Common myeloid progenitor, CD34-positive (primary cell): Measurements from ENCODE around the gene ATP11B.
A peak's percentile ranks its signal among the peaks of the same experiment; 100 is the strongest.

Experiments used
- CTCF ChIA-PET: fragments of 350-600 bp; sonication (Branson Sonifier 250); formaldehyde crosslinking; loops from one replicate; lab custom pipeline; 2021; ENCODE audit warnings: antibody characterized with exemption; lab: Charles Lee
- POLR2A ChIA-PET: fragments of 350-600 bp; sonication (Branson Sonifier 250); formaldehyde crosslinking; loops from one replicate; lab custom pipeline; 2021; ENCODE audit warnings: antibody characterized with exemption; lab: Charles Lee
- DNase-seq, 3 donors: peaks; one replicate each; pipeline versions ENCODE4 v3.0.0 to v3.0.0-alpha.2; 2013
- H3K27ac ChIP-seq, 2 experiments: 1 replicate in 1 of 2; 2 replicates in 1 of 2; pipeline ENCODE4 v1.7.0; 2013; ENCODE audit warnings: inconsistent platforms in 2 of 2, low read length in 2 of 2, mild to moderate bottlenecking in 2 of 2, low read depth in 1 of 2, moderate library complexity in 1 of 2; ENCODE audit not compliant: severe bottlenecking in 2 of 2, insufficient read depth in 1 of 2, poor library complexity in 1 of 2
- H3K27me3 ChIP-seq, 5 experiments: replicated peaks in 2 of 5; 1 replicate in 3 of 5; 2 replicates in 2 of 5; pipeline versions ENCODE4 v1.6.1 to v1.7.0; 2013; ENCODE audit warnings: low read length in 4 of 5, mild to moderate bottlenecking in 2 of 5, moderate library complexity in 2 of 5, inconsistent platforms in 1 of 5; ENCODE audit not compliant: insufficient read depth in 5 of 5, control insufficient read depth in 4 of 5
- H3K36me3 ChIP-seq, 4 experiments: 1 replicate in 2 of 4; 2 replicates in 2 of 4; pipeline versions ENCODE4 v1.6.1 to v1.7.0; 2013; ENCODE audit warnings: low read length in 3 of 4, control low read depth in 1 of 4, mild to moderate bottlenecking in 1 of 4; ENCODE audit not compliant: control insufficient read depth in 4 of 4, insufficient read depth in 4 of 4
- H3K4me1 ChIP-seq, 4 experiments: 1 replicate in 3 of 4; 2 replicates in 1 of 4; pipeline versions ENCODE4 v1.6.1 to v1.7.1; 2013; ENCODE audit warnings: low read length in 3 of 4, mild to moderate bottlenecking in 3 of 4, control low read depth in 1 of 4, inconsistent platforms in 1 of 4, moderate library complexity in 1 of 4; ENCODE audit not compliant: control insufficient read depth in 4 of 4, insufficient read depth in 4 of 4; ENCODE audit errors: control extremely low read depth in 1 of 4
- H3K4me3 ChIP-seq, 7 experiments: 1 replicate in 4 of 7; 2 replicates in 3 of 7; pipeline versions ENCODE4 v1.5.1 to v1.7.0; 2013; ENCODE audit warnings: mild to moderate bottlenecking in 7 of 7, low read length in 6 of 7, moderate library complexity in 6 of 7, inconsistent platforms in 2 of 7, low read depth in 2 of 7, control low read depth in 1 of 7; ENCODE audit not compliant: insufficient read depth in 4 of 7, control insufficient read depth in 1 of 7; ENCODE audit errors: extremely low read depth in 1 of 7
- H3K9me3 ChIP-seq, 5 experiments: 1 replicate in 4 of 5; 2 replicates in 1 of 5; pipeline versions ENCODE4 v1.6.1 to v1.7.1; 2013; ENCODE audit warnings: low read length in 4 of 5, mild to moderate bottlenecking in 2 of 5, inconsistent platforms in 1 of 5, low read depth in 1 of 5, moderate library complexity in 1 of 5; ENCODE audit not compliant: control insufficient read depth in 4 of 5, insufficient read depth in 2 of 5; ENCODE audit errors: control extremely low read depth in 1 of 5
- WGBS: methylation state at CpG from one replicate; pipeline ENCODE4 v1.1.5; 2013; ENCODE audit not compliant: insufficient coverage; 5-methylcytosine and 5-hydroxymethylcytosine counted together

The ATP11B gene

DNA sequence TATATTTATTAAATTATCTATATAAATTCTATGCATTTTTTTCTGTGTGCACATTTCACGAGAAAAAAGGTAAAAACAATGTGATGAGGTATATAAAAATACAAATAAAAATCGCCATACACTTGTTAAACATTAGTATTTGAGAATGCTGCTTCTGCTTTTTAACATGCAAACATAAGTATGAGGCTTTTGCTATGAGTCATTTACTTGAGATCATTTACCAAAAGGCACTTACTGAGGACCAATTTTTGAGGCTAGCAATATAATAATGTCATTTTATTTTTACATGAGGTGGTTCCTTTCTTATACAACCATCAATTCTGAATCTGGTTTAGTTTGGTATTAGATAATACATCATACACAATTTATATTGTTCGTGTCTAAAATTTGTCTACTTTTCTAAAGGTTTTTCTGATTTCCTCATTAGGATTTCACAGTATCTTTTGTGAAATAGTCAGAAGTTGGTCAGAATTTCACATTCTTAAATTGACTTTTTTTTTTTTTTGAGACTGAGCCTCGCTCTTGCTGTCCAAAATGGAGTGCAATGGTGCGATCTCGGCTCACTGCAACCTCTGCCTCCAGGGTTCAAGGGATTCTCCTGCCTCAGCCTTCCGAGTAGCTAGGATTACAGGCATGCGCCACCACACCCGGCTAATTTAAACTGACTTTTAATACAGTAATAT is 161.4 kb downstream of the ATP11B start:
- DNase-seq, result no peak
- ChIA-PET CTCF (interaction anchor here (1.1 kb wide), 1 partner anchor 42 kb away, joined by 5 read pairs; no protein-coding TSS in a partner anchor), POLR2A (no interaction called here)
- H3K36me3 ChIP-seq, result peaks cover 12 to 37% (median 28%) of the 10 kb centered on the region in 4 experiments
- H3K9me3 ChIP-seq, result no peaks in the 10 kb centered on the region
- no peak overlapping the region for H3K4me3 ChIP-seq
- H3K27ac ChIP-seq, result no peak overlapping the region
- H3K4me1 ChIP-seq, result peaks cover 0 to 4% (median 0%) of the 10 kb centered on the region in 4 experiments
- H3K27me3 ChIP-seq, result no peaks in the 10 kb centered on the region
- 80% methylated on average over 6 of the region's 9 CpGs for WGBS

DNA sequence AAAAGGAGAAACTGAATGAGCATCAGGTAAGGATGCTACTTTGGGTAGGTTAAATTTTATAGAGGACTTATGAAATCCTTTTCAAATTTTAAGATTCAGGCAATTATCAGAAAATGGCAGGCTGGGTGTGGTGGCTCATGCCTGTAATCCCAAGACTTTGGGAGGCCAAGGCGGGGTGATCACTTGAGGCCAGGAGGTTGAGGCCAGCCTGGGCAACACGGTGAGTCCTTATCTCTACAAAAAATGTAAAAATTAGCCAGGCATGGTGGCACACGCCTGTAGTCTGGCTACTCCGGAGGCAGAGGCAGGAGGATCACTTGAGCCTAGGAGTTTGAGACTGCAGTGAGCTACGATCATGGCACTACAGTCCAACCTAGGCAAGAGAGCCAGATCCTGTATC is 163.9 kb downstream of the ATP11B start:
- Histone ChIP-seq H3K4me3 (no peak overlapping the region), H3K27ac (no peak overlapping the region), H3K36me3 (peaks cover 18 to 44% (median 32%) of the 10 kb centered on the region in 4 experiments), H3K9me3 (no peaks in the 10 kb centered on the region), H3K4me1 (peaks cover 0 to 13% (median 1%) of the 10 kb centered on the region in 4 experiments), H3K27me3 (no peaks in the 10 kb centered on the region)
- DNase-seq, result no peak
- ChIA-PET CTCF (no interaction called here), POLR2A (no interaction called here)
- 94% methylated on average over 2 of the region's 5 CpGs for WGBS

DNA sequence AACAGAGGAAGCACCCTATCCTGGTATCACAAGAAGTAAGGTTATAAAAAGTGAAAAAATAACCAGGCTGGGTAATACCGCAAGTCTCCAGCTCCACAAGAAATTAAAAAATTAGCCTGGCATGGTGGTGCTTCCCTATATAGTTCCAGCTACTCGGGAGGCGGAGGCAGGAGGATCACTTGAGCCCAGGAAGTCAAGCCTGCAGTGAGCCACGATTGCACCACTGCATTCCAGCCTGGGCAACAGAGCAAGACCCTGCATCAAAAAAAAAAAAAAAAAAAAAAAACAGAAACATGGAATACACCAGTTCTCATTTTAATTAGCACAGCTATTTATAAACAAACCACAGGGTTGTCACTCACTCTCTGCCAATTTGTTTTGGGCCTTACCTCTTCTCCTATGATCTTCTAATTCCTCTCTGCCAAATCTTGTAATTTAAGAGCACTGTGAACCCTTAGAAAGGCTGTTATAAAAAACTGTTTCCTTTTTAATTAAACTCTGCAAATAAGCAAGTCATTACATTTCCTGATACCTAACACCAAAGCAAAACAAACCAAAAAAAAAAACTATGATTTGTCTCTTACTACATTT is 164.5 kb downstream of the ATP11B start:
- ChIA-PET POLR2A (no interaction called here), CTCF (no interaction called here)
- H3K36me3 ChIP-seq, result peaks cover 18 to 46% (median 35%) of the 10 kb centered on the region in 4 experiments
- no peaks in the 10 kb centered on the region for H3K27me3 ChIP-seq
- 100% methylated on average over 3 of the region's 4 CpGs for WGBS
- H3K4me3 ChIP-seq, result no peak overlapping the region
- H3K9me3 ChIP-seq, result no peaks in the 10 kb centered on the region
- peaks cover 0 to 13% (median 1%) of the 10 kb centered on the region in 4 experiments for H3K4me1 ChIP-seq
- H3K27ac ChIP-seq, result no peak overlapping the region
- DNase-seq, result no peak

DNA sequence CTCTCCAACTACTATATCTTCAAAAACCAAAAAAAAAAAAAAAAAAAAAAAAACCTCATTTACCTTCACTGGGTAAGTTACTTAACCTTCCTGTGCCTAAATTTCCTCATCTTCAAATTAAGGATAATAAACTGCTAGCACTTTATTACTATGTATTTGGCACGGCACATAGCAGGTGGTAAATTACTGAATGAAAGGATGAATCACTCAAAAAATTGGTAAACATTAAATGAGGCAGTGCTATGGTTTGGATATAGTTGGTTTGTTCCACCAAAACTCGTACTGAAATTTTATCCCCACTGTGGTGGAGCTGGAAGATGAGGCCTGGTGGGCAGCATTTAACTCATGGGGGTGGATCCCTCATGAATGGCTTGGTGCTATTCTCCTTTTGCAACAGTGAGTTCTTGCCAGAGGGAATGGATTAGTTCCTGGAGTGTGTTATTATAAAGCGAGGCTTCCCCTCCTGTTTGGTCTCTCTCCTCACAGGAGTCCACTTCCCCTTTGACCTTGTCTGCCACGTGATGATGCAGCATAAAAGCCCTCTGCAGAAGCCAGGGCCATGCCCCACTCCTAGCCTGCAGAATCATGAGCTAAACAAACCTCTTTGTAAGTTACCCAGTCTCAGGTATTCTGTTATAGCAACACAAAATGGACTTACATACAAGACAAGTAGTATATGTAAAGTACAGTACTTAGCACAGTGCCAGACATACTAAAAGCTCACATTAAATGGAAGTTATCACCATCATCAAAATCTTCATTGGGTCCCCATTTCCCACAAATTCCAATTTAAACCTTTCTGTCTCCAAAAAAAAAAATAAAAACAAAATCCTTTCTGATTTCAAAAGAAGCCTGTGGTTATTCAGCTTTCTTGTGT is 166.4 kb downstream of the ATP11B start:
- peaks cover 0 to 13% (median 1%) of the 10 kb centered on the region in 4 experiments for H3K4me1 ChIP-seq
- no peaks in the 10 kb centered on the region for H3K27me3 ChIP-seq
- peaks cover 13 to 39% (median 32%) of the 10 kb centered on the region in 4 experiments for H3K36me3 ChIP-seq
- ChIA-PET CTCF (interaction anchor here (1.4 kb wide), 1 partner anchor 9 kb away, joined by 5 read pairs; no protein-coding TSS in a partner anchor), POLR2A (no interaction called here)
- DNase-seq, result no peak
- no peaks in the 10 kb centered on the region for H3K9me3 ChIP-seq
- H3K27ac ChIP-seq, result no peak overlapping the region
- no peak overlapping the region for H3K4me3 ChIP-seq
- 63% methylated on average over 3 of the region's 4 CpGs for WGBS

DNA sequence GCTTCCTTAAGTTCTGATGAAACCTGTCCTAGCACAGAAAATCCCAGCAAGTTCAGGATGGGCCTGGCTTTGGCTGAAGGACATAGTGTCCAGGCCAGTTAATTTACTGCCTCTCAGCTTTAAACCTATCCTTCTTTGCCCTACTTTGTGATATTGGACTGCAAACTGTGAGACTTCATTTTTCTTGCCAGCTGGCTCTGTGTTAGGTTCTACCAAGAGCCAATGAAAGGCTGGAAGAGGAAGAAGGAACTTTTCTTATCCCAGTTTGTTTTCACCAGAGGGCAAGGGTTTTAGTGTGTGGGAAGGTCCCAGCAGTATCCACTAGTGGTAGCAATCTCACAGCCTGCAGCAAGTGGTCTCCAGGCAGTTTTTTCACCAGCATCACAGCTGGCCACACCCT is 168.9 kb downstream of the ATP11B start:
- ChIA-PET CTCF (interaction anchor here (1.1 kb wide), 1 partner anchor 26 kb away, joined by 3 read pairs; no protein-coding TSS in a partner anchor), POLR2A (no interaction called here)
- DNase-seq, result peak in 1 of 3 donors; percentile 24
- H3K4me1 ChIP-seq, result peaks cover 2 to 22% (median 3%) of the 10 kb centered on the region in 4 experiments
- H3K9me3 ChIP-seq, result no peaks in the 10 kb centered on the region
- no peak overlapping the region for H3K4me3 ChIP-seq
- H3K27me3 ChIP-seq, result no peaks in the 10 kb centered on the region
- peaks cover 9 to 27% (median 24%) of the 10 kb centered on the region in 4 experiments for H3K36me3 ChIP-seq
- H3K27ac ChIP-seq, result no peak overlapping the region

DNA sequence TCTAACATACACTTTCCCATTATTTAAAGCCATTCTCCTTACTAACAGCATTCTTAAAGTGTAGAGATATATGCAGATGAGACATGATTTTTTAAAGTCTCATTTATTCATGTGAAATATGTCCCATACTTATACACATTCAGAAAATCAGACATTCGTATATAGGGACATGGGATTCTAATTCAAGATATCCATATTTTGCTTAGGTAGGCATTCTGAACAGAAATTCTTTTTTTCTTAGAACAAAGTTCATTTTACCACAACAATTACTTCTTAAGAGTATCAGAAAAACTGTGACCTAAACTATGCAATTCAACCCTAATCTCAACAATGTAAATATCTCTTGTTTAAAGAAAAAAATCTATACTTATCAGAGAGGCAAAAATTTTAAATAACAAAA is 170.9 kb downstream of the ATP11B start:
- Histone ChIP-seq H3K4me1 (peaks cover 14 to 38% (median 16%) of the 10 kb centered on the region in 4 experiments), H3K27me3 (no peaks in the 10 kb centered on the region), H3K36me3 (peaks cover 8 to 22% (median 18%) of the 10 kb centered on the region in 4 experiments), H3K4me3 (no peak overlapping the region), H3K27ac (no peak overlapping the region), H3K9me3 (no peaks in the 10 kb centered on the region)
- no CpG with 5 or more reads among the region's 1 CpG for WGBS
- ChIA-PET POLR2A (no interaction called here), CTCF (no interaction called here)
- no peak for DNase-seq
